ENCODE measurements around the gene C9.
"Not testable (repeated sequence)": the region's sequence is repeated elsewhere in the genome, so short reads cannot be mapped to it uniquely, and the experiment has no call there.

The C9 gene

GRCh38 chr5:39319395-39319794, 44.9 kb downstream of the C9 start:
- DNase-seq, result no peak

GRCh38 chr5:39316464-39316863, 47.8 kb downstream of the C9 start:
- DNase-seq, result not testable (repeated sequence)

GRCh38 chr5:39315995-39316394, 48.3 kb downstream of the C9 start:
- no peak for DNase-seq

GRCh38 chr5:39314591-39314990, 49.7 kb downstream of the C9 start:
- no peak for DNase-seq

- DNase-seq, result no peak
Observed at GRCh38 chr5:39309534-39309933, 54.8 kb downstream of the C9 start.

GRCh38 chr5:39302472-39302871, 61.8 kb downstream of the C9 start:
- DNase-seq, result no peak

GRCh38 chr5:39301406-39301805, 62.9 kb downstream of the C9 start:
- DNase-seq, result no peak

GRCh38 chr5:39299962-39300361, 64.3 kb downstream of the C9 start:
- no peak for DNase-seq

GRCh38 chr5:39294736-39295135, 69.6 kb downstream of the C9 start:
- DNase-seq, result no peak

- DNase-seq, result no peak
Observed at GRCh38 chr5:39284552-39284951, 79.7 kb downstream of the C9 start.

- DNase-seq, result peak in 1 of 2 donors; percentile 59
Observed at GRCh38 chr5:39283231-39283818, 81.0 kb downstream of the C9 start.

- no peak for DNase-seq
Observed at GRCh38 chr5:39282561-39282960, 81.7 kb downstream of the C9 start.

GRCh38 chr5:39275865-39276264, 88.4 kb downstream of the C9 start:
- not testable (repeated sequence) for DNase-seq

GRCh38 chr5:39274398-39275085, 89.8 kb downstream of the C9 start:
- peak in 1 of 2 donors; percentile 85 for DNase-seq

GRCh38 chr5:39273314-39273954, 90.9 kb downstream of the C9 start:
- peak in 1 of 2 donors; percentile 39 for DNase-seq

GRCh38 chr5:39272869-39273231, 91.4 kb downstream of the C9 start:
- DNase-seq, result not testable (repeated sequence)

GRCh38 chr5:39270225-39270848, 94.0 kb downstream of the C9 start:
- peak in 1 of 2 donors; percentile 56 for DNase-seq

- no peak for DNase-seq
Observed at GRCh38 chr5:39267186-39267585, 97.1 kb downstream of the C9 start.

GRCh38 chr5:39266442-39266841, 97.9 kb downstream of the C9 start:
- DNase-seq, result no peak

- DNase-seq, result no peak
Observed at GRCh38 chr5:39264528-39264927, 99.8 kb downstream of the C9 start.

- DNase-seq, result peak in 1 of 2 donors; percentile 11
Observed at GRCh38 chr5:39262981-39263380, 101.3 kb downstream of the C9 start.

- no peak for DNase-seq
Observed at GRCh38 chr5:39260095-39260494, 104.2 kb downstream of the C9 start.

GRCh38 chr5:39257554-39257953, 106.7 kb downstream of the C9 start:
- DNase-seq, result no peak

All from bone marrow (tissue), 2 donors.